ENCODE data around the gene CHTF18. TPM values are rescaled to one million over a fixed set of nuclear protein-coding genes. Genes with fewer than 3 reads are reported as not detected.

CHTF18 gene
- total and polyA plus RNA-seq, 2 experiments from 2014 or later, result 9.7 to 18.1 TPM

GRCh38 chr16:815861-816260, 27.4 kb downstream of the CHTF18 start:
- WGBS (ENCODE audit: low lambda C conversion rate, missing lambda C conversion rate), result 97% methylated on average over 15 of the region's 15 CpGs
- Histone ChIP-seq H3K4me3 (no peak overlapping the region), H3K79me2 (no peaks in the 10 kb centered on the region), H3K9me3 (ENCODE audit: low read depth) (no peaks in the 10 kb centered on the region), H3K4me1 (ENCODE audit: insufficient read depth) (peaks cover 4% of the 10 kb centered on the region), H3K4me2 (no peak overlapping the region), H4K20me1 (ENCODE audit: insufficient read depth, poor library complexity, severe bottlenecking) (no peaks in the 10 kb centered on the region), H3K27ac (no peak overlapping the region), H2AFZ (no peak overlapping the region), H3K27me3 (peaks cover 7% of the 10 kb centered on the region), H3K36me3 (replicated peaks; ENCODE audit: insufficient read depth, low read depth) (no peaks in the 10 kb centered on the region), H3K9me2 (replicated peaks; ENCODE audit: insufficient read depth) (no peaks in the 10 kb centered on the region)
- TF ChIP-seq EZH2 (IDR thresholded peaks at IDR 0.05; ENCODE audit: borderline replicate concordance) (no peak), CTCF (IDR thresholded peaks at IDR 0.05; ENCODE audit: poor library complexity) (no peak)
- no peak for DNase-seq (ENCODE audit: low spot score)

- no peak for DNase-seq (ENCODE audit: low spot score)
- no peaks in the 10 kb centered on the region for H3K9me3 ChIP-seq (ENCODE audit: low read depth)
- H3K9me2 ChIP-seq (replicated peaks; ENCODE audit: insufficient read depth), result no peaks in the 10 kb centered on the region
- peaks cover 4% of the 10 kb centered on the region for H3K4me1 ChIP-seq (ENCODE audit: insufficient read depth)
- no peaks in the 10 kb centered on the region for H4K20me1 ChIP-seq (ENCODE audit: insufficient read depth, poor library complexity, severe bottlenecking)
- no peak overlapping the region for H3K27ac ChIP-seq
- H3K27me3 ChIP-seq, result peaks cover 7% of the 10 kb centered on the region
- H3K4me3 ChIP-seq, result no peak overlapping the region
- TF ChIP-seq CTCF (IDR thresholded peaks at IDR 0.05; ENCODE audit: poor library complexity) (no peak), EZH2 (IDR thresholded peaks at IDR 0.05; ENCODE audit: borderline replicate concordance) (no peak), EZH2phosphoT487 (IDR thresholded peaks at IDR 0.05; ENCODE audit: low read depth, severe bottlenecking, unreplicated experiment) (no peak)
- no peak overlapping the region for H2AFZ ChIP-seq
- no peaks in the 10 kb centered on the region for H3K36me3 ChIP-seq (replicated peaks; ENCODE audit: insufficient read depth, low read depth)
- 95% methylated on average over 71 of the region's 71 CpGs for WGBS (ENCODE audit: low lambda C conversion rate, missing lambda C conversion rate)
- H3K79me2 ChIP-seq, result no peaks in the 10 kb centered on the region
- no peak overlapping the region for H3K4me2 ChIP-seq
Observed at GRCh38 chr16:817001-817906, 28.8 kb downstream of the CHTF18 start.

- no peaks in the 10 kb centered on the region for H3K79me2 ChIP-seq
- peaks cover 4% of the 10 kb centered on the region for H3K27me3 ChIP-seq
- H3K27ac ChIP-seq, result no peak overlapping the region
- DNase-seq (ENCODE audit: low spot score), result no peak
- H3K36me3 ChIP-seq (replicated peaks; ENCODE audit: insufficient read depth, low read depth), result no peaks in the 10 kb centered on the region
- H3K4me3 ChIP-seq, result no peak overlapping the region
- WGBS (ENCODE audit: low lambda C conversion rate, missing lambda C conversion rate), result 88% methylated on average over 8 of the region's 8 CpGs
- no peak overlapping the region for H3K4me2 ChIP-seq
- peaks cover 4% of the 10 kb centered on the region for H3K4me1 ChIP-seq (ENCODE audit: insufficient read depth)
- no peaks in the 10 kb centered on the region for H3K9me2 ChIP-seq (replicated peaks; ENCODE audit: insufficient read depth)
- TF ChIP-seq EZH2phosphoT487 (IDR thresholded peaks at IDR 0.05; ENCODE audit: low read depth, severe bottlenecking, unreplicated experiment), result no peak
- TF ChIP-seq CTCF (IDR thresholded peaks at IDR 0.05; ENCODE audit: poor library complexity), result no peak
- no peak for TF ChIP-seq EZH2 (IDR thresholded peaks at IDR 0.05; ENCODE audit: borderline replicate concordance)
- no peaks in the 10 kb centered on the region for H4K20me1 ChIP-seq (ENCODE audit: insufficient read depth, poor library complexity, severe bottlenecking)
- no peaks in the 10 kb centered on the region for H3K9me3 ChIP-seq (ENCODE audit: low read depth)
- no peak overlapping the region for H2AFZ ChIP-seq
Observed at GRCh38 chr16:818132-818531, 29.7 kb downstream of the CHTF18 start.
